HEK293 (cell line): ENCODE results near the gene TOM1L2.

Experiments used
- REPIN1 ChIP-seq: fragments of 450-650 bp; formaldehyde crosslinking; IDR thresholded peaks from 2 replicates; pipeline ENCODE4 v1.5.1; 2017; ENCODE audit warnings: missing biosample characterization, missing genetic modification characterization, low read depth
- SP7 ChIP-seq: fragments of 450-650 bp; formaldehyde crosslinking; IDR thresholded peaks from 2 replicates; pipeline ENCODE4 v1.5.1; 2016; ENCODE audit warnings: missing biosample characterization, missing genetic modification characterization
- ZNF140 ChIP-seq: fragments of 450-650 bp; formaldehyde crosslinking; IDR thresholded peaks from 2 replicates; pipeline ENCODE4 v1.5.1; 2016; ENCODE audit warnings: missing biosample characterization, missing genetic modification characterization
- ZNF341 ChIP-seq: fragments of 450-650 bp; formaldehyde crosslinking; IDR thresholded peaks from 2 replicates; pipeline ENCODE4; 2016; ENCODE audit warnings: low read depth, missing biosample characterization, missing genetic modification characterization
- ZXDB ChIP-seq: fragments of 450-650 bp; formaldehyde crosslinking; IDR thresholded peaks from 2 replicates; pipeline ENCODE4 v1.5.1; 2016; ENCODE audit warnings: missing biosample characterization, missing genetic modification characterization
- TF ChIP-seq, protein P1 (sequence below): fragments of 450-650 bp; formaldehyde crosslinking; IDR thresholded peaks from 2 replicates; pipeline ENCODE4 v1.5.1; 2016; ENCODE audit warnings: missing biosample characterization, missing genetic modification characterization, borderline replicate concordance
- TF ChIP-seq, protein P2 (sequence below): fragments of 450-650 bp; formaldehyde crosslinking; IDR thresholded peaks from 2 replicates; pipeline ENCODE4 v1.5.1; 2016; ENCODE audit warnings: missing biosample characterization, missing genetic modification characterization

DNA sequence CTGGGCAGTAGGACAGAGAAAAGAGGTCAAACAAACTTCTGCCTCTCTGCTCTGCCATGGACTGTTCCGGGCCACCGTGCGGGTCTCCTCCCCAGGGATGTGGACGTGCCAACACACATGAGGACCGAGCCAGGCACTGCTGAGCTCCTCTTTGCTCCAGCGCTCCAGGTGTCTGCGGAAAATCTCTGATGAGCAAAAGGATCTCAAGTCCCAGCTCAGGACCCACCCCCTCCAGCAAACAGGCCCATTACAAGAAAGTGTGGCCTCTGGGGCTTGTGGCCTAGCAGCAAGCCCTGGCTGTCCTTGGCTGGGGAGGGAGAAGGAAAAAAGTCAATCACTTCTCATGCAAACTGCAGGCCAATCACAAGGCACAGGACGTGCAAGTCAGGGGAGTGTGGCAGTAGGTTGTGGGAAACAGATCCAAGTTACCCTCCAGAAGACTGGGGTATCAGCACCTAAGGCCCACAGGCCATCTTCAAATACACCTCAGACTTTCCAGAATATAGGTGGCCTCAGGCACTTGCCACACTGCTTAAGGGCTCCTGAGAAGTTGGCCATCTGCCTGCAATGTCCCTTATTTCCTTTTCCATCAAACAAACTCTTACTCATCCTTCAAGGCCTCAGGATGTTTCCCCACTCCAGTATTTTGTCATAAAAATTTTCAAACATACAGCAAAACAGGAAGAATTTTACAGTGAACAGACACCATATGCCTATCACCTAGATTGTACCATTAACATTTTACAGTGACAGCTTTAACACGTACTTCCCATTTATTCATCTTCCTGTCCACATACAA, 99.5 kb downstream of the TOM1L2 start:
- TF ChIP-seq, protein P1, sequence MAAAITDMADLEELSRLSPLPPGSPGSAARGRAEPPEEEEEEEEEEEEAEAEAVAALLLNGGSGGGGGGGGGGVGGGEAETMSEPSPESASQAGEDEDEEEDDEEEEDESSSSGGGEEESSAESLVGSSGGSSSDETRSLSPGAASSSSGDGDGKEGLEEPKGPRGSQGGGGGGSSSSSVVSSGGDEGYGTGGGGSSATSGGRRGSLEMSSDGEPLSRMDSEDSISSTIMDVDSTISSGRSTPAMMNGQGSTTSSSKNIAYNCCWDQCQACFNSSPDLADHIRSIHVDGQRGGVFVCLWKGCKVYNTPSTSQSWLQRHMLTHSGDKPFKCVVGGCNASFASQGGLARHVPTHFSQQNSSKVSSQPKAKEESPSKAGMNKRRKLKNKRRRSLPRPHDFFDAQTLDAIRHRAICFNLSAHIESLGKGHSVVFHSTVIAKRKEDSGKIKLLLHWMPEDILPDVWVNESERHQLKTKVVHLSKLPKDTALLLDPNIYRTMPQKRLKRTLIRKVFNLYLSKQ (tag by site-specific recombination) = no peak
- TF ChIP-seq, protein P2, sequence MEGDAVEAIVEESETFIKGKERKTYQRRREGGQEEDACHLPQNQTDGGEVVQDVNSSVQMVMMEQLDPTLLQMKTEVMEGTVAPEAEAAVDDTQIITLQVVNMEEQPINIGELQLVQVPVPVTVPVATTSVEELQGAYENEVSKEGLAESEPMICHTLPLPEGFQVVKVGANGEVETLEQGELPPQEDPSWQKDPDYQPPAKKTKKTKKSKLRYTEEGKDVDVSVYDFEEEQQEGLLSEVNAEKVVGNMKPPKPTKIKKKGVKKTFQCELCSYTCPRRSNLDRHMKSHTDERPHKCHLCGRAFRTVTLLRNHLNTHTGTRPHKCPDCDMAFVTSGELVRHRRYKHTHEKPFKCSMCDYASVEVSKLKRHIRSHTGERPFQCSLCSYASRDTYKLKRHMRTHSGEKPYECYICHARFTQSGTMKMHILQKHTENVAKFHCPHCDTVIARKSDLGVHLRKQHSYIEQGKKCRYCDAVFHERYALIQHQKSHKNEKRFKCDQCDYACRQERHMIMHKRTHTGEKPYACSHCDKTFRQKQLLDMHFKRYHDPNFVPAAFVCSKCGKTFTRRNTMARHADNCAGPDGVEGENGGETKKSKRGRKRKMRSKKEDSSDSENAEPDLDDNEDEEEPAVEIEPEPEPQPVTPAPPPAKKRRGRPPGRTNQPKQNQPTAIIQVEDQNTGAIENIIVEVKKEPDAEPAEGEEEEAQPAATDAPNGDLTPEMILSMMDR (tag by site-specific recombination) = no peak
- TF ChIP-seq ZNF341 (tag by site-specific recombination) (no peak), REPIN1 (tag by site-specific recombination) (no peak), ZXDB (tag by site-specific recombination) (no peak), ZNF140 (no peak), SP7 (tag by site-specific recombination) (no peak)
